Endometrium (tissue), 2 donors: Measurements from ENCODE around the gene ABCC3.

Experiments used
- FAIRE-seq: peaks from 2 replicates; lab custom pipeline; 2012; peaks lifted over from hg19 to GRCh38; lab: Jason Lieb, UNC
- donor health status: control.
- donor health status: control.

Gene ABCC3

DNA sequence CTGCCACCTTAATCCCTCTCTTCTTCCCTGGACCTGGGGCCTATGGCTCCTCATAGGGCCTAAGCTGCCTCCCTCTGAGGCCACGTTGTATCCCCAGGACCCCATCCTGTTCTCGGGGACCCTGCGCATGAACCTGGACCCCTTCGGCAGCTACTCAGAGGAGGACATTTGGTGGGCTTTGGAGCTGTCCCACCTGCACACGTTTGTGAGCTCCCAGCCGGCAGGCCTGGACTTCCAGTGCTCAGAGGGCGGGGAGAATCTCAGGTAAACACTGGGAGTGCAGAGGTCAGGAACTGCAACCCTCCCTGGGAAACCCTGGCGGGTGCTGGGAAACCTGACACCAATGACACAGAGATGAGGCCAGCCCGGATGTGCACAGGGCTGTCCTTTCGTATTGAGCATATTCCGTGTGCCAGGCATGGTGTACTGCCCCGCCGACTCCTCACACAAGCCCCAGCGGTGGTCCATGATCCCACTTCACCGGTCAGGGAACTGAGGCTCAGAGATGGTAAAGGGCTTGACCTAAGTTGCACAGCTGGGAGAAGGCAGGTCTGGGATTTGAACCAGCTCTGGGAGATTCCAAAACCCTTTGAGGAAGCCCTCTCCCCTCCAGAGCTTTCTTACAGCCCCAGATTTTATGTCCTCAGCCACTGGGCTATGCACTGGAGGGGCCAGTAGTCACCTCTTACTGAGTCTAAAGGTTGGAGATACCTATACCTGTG, 50.1 kb downstream of the ABCC3 start:
- no peak for FAIRE-seq

DNA sequence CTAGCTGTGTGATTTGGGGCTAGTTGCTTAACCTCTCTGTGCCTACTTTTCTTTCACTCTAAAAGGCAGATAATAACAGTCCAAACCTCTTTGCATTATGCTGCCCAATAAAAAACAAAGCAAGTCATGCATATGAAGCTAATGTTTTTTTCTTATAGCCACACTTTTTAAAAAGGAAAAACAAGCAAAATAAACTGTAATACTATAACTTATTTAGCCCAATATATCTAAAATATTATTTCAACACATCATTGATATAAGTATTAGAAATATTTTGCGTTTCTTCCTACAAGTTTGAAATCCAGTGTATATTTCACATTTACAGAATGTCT, 50.6 kb downstream of the ABCC3 start:
- no peak for FAIRE-seq

GRCh38 chr17:50685691-50686493, 51.2 kb downstream of the ABCC3 start:
- no peak for FAIRE-seq

- FAIRE-seq = no peak
These were observed 52.0 kb downstream of the ABCC3 start for GRCh38 chr17:50686494-50687199.

DNA sequence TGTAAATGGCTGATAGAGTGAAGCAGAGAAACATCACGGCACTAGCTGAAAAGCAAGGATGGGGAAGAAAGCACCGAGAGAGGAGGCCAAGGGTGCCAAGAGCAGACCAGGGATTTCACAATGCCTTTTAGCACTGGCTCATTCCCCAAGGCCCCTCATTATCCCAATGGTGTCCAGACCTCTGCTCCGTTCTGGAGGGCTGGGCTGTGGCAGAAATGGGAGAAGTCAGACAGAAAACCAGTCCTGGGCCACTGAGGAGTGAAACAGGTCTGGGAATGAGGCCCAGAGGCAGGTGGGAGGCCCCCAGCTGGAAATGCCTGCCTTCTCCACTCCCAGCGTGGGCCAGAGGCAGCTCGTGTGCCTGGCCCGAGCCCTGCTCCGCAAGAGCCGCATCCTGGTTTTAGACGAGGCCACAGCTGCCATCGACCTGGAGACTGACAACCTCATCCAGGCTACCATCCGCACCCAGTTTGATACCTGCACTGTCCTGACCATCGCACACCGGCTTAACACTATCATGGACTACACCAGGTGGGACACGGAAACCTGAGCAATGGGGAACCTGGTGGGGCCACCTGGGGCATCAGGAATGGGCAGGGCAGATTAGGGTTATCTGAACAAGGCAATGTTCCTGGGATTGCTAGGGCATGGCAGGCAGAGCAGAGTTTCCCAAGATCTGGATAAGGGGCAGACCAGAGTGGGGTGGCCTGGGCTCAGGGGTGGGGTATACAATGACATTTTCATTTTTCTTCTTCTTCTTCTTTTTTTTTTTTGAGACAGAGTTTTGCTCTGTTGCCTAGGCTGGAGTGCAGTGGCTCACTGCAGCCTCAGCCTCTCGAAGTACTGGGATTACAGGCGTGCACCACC, 52.8 kb downstream of the ABCC3 start:
- no peak for FAIRE-seq

DNA sequence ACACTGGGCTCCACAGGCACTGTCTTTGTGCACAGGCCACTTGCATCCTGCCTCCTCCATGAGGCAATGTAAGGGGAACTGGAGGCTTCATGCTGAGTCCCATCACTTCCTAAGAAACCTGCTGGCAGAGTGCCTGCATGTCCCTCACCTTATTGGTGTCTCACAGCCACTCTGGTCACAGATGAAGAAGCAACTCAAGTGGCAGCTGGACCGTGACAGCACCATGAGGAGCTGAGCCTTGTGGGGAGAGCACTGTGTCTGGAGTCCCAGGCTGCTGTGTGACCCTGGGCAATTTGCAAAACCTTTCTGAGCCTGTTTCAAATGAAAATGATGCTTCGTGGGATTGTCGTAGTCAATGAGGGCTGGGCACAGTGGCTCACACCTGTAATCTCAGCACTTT, 53.6 kb downstream of the ABCC3 start:
- FAIRE-seq = no peak

GRCh38 chr17:50689251-50689650, 54.6 kb downstream of the ABCC3 start:
- no peak for FAIRE-seq

- FAIRE-seq = no peak
These were observed 55.5 kb downstream of the ABCC3 start for GRCh38 chr17:50689956-50690886.

- no peak for FAIRE-seq
These were observed 56.3 kb downstream of the ABCC3 start for GRCh38 chr17:50690887-50691549.

- no peak for FAIRE-seq
These were observed 57.1 kb downstream of the ABCC3 start for GRCh38 chr17:50691550-50692447.

DNA sequence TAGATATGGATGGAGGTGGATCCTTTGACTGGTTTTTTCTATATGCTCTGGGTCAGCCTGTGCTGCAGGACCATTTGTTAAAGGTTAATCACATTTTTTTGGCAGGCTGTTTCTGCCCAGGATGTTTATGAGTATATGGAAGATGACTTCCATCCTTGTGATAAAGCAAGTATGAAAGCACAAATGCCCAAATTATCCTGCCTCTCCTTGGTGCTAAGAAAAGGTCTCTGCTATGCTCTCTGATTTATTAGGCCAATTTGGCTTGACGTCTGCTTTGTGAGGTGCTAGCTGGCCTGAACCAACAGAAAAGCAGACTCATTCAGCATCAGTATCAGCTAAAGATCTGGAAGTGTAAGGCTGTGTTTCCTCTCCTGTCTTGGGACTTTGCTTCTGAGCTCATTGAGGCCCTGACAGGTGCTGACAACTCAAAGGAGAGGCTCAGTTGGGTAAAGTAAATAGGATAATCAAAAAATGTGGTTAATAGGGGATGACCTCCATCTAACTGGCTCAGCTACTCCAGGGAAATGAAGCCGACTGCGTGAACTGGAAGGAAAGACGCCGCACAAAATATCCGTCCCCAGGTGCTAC, 57.9 kb downstream of the ABCC3 start:
- no peak for FAIRE-seq

GRCh38 chr17:50693036-50693682, 58.5 kb downstream of the ABCC3 start:
- no peak for FAIRE-seq

- FAIRE-seq = no peak
These were observed 61.7 kb downstream of the ABCC3 start for GRCh38 chr17:50696365-50696879.

GRCh38 chr17:50697062-50697461, 62.4 kb downstream of the ABCC3 start:
- FAIRE-seq = no peak

- FAIRE-seq = no peak
These were observed 63.1 kb downstream of the ABCC3 start for GRCh38 chr17:50697663-50698272.

GRCh38 chr17:50699410-50699809, 64.7 kb downstream of the ABCC3 start:
- FAIRE-seq = no peak

- FAIRE-seq = no peak
These were observed 68.5 kb downstream of the ABCC3 start for GRCh38 chr17:50703162-50703561.
